Tongue (tissue), 2 donors: ENCODE data around the gene CCDC127. TPM values are rescaled to one million over a fixed set of nuclear protein-coding genes. Genes with fewer than 3 reads are reported as not detected.
"Not testable (repeated sequence)": the region's sequence is repeated elsewhere in the genome, so short reads cannot be mapped to it uniquely, and the experiment has no call there.

Source experiments
- DNase-seq: peaks from one replicate; pipeline ENCODE4 v3.0.0-alpha.2; 2015
- total RNA-seq: library from RNA; depleted of rRNA; stranded (reverse); fragments of >200 nt; gene quantifications from one replicate; pipeline ENCODE4 v1.2.3, GENCODE V29; 2014

CCDC127 gene
- total RNA-seq, 1 donor from 2014 or later = 6.3 TPM

DNA sequence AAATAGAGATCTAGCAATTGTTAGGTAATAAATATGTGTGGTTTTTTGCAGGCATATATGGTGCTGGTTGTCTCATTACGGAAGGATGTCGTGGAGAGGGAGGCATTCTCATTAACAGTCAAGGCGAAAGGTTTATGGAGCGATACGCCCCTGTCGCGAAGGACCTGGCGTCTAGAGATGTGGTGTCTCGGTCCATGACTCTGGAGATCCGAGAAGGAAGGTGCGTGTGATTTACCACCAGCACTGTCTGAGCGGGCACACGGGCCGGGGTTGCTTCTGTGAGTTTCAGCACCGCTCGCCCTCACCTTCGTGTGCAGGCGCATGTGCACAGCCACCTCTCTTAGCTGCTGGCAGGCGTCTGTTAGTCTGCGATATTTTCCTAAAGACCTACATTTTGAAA lies 15.5 kb upstream of the CCDC127 start:
- DNase-seq = not testable (repeated sequence)

DNA sequence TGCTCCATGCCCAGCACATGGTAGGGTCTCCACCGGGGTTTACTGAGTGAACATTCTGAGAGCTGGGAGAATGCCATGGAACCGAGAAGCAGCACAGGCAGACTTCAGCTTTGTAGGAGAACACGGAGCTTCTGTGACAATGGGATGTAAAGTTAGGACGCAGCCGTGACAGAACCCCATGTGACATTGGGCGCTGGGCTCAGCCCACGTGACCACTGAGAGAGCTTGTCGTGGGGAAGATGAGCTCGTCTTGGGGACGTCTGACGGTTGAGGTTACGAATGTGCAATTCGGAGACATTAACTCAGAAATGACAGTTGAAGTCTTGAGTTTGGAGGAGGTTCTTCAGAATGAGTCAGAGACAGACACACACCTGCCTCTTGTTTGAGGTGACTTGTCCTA lies 13.7 kb upstream of the CCDC127 start:
- no peak for DNase-seq

DNA sequence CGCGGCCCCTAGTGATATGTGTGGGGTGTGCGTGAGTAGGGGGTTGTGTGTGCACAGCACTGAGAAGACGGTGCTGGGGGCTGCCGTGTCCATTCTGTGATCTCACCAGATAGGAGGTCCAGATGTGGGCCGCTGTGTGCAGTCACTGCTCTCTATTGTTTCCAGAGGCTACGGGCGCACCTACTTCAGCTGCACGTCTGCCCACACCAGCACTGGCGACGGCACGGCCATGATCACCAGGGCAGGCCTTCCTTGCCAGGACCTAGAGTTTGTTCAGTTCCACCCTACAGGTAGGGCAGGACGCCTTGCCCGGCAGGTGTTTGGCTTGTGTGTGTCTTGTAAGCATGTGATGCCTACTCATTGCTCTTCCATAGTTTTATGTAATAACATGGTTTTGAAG lies 12.8 kb upstream of the CCDC127 start:
- DNase-seq = no peak

DNA sequence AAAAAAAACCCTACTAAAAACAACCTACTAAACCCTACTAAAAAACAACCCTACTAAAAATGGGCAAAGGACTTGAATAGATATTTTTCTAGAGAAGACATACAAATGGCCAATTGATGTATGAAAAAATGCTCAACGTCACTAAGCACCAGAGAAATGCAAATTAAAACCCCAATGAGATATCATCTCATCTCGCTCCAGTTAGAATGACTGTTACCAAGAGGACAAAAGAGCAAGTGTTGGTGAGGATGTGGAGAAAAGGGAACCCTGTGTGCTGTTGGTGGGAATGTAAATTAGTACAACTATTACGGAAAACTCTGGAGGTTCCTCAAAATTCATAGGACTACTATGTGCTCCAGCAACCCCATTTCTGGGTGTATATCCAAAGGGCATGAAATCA lies 10.9 kb upstream of the CCDC127 start:
- no peak for DNase-seq

DNA sequence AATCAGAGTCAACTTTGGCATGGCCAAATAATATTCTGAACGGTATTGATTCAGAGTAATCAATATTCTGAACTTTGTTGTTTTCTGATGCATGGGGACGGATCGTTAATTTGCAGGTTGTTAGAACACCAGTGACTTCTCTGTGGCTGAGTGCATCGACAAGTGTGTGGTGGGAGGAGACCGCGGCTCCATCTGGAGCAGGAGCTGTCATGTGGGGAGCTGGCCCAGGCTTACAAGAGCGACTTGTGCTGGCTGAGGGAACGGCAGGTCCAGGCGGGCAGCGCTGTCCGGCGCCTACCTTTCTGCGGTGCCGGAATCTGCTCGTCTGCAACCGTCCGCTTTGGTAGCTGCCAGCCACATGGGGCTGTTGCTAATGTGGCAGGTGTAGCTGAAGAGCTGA lies 9.4 kb upstream of the CCDC127 start:
- not testable (repeated sequence) for DNase-seq

DNA sequence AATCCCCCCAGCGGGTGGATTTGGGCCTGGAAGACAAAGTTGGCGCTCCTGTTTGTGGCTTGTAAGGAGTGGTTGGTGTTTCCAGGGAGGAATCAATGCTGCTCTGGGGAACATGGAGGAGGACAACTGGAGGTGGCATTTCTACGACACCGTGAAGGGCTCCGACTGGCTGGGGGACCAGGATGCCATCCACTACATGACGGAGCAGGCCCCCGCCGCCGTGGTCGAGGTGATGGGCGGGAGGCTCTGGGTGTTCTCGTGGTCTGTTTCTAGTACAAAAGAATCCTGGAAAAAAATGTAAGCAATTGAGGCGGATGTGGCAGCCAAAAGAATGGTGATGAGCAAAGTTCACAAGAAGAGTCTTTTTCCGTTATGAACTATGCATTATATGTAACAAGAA lies 7.4 kb upstream of the CCDC127 start:
- no peak for DNase-seq

DNA sequence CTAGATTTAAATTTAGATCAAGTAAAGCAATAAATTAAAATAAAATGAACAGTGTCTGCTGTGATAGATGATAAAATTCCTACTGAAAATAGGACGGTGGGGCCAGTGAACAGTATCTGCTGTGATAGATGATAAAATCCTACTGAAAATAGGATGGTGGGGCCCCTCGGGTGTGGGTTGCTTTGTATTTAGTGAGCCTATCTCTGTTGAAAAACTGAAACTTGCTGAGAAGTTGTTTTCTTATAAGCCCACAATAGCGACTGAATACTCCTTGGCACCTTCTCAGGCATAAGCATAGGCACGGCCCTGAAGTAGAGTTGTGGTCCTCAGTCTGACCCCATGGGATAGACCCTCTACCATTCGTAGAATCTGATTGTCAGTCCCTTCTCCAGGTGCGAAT lies 5.8 kb upstream of the CCDC127 start:
- no peak for DNase-seq

DNA sequence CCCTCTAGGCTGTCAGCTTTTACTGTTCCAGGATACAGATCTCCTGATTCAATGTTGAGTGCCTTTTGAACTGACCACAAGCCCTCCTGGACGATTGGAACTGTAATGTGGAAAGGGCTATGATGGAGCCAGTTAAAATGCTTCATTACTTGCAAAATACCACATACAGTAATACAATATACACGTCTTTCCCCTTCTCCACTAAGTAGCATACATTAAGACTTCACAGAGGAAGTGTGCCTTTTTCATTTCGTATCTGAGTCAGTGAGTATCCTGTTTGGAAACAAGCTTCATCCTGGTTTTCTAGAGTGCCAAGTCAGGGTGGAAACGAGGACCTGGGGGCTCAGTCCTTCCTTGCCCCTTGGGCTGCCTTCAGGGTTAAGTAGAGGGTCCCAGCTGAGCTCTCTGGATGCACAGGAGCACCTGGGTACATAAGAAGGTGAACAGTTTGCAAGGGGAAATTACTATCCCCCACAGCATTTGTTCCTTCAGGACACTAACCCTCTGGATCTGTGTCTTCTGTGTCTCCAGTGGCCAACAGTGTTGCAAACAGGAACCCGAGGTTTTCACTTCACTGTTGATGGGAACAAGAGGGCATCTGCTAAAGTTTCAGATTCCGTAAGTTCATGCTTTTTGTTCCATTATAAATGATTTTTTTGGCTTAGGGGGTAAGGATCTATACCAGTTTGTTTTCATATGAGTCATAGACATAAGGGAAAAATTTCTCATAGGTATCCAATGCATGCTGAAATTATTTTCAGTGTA lies 5.2 kb upstream of the CCDC127 start:
- DNase-seq = not testable (repeated sequence)

DNA sequence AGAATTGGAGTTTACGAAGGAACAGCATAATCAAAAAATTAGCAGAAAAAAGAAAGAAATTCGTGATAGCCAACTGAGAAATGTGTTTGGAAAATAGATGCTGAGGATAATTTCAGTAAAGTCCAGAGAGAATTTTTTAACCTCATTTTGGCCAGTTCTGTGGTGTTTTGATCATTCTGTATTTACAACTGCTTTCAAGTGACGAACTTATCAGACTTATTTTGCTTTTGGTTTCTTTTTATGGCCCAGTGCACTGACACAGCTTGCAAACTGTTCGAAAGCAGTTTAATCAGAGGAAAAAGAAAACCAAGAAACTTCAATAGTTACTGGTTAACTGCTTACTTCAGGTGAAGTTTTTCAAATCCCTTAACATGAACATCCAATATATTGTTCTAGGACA lies 2.0 kb upstream of the CCDC127 start:
- no peak for DNase-seq

DNA sequence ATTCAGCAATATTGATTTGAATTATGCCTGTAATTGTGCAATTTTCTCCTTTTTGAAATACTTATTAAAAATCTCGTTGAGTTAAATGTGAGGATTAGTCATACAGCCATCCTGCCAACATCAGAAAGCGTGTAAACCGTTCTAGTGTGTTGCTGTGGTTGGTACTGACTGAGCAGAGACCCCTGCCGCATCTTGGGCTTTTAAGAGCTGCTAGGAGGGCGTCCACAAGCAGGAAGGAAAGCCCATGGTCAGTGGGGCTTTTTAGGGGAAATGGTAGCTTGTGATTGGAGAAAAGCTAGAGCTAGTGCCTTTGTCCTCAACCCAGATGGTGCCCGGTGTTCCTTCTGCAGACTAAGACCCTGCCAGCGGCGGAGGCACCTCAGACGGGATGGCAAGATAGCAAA lies 1.5 kb upstream of the CCDC127 start:
- DNase-seq = peak; percentile 27

DNA sequence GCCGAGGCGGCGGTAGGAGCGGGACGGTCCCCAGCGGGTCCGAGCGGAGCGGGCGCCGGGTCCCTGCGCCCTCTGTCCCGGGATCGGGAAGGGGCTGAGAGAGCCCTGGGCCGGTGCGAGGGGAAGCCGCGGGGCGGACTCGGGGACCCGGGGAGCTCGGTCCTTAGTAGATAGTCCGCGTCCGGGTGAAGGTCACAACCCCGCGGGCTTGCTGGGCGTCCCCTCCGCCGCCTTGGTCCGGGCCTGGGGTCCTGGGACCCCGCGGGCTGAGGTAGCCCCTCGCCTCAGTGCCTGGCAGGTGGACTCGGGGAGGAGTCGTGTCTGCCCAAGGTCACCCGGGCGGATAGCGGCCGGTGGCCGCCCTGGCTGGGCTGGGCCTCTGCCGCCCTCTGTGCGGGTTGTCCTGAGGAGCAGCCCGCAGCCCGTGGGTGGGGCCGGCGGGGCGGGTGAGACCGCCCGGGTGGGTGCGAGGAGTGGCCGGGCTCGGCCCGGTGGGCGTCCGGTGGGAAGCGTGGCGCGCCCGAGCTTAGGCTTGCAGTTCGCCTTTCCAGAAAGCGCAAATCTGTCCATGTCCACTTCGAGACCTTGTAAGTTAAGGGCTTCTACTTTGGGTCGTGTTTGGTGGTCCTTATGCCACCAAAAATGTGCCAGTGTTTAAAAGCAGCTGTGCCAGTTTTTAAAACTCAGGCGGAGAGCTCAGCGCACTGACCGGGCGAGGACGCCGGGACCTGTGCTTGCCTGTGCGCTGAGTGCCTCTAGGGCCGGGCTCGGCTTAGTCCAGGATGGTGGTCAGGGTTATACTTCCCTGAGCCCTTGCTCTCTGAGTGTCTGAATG lies 721 bp upstream of the CCDC127 start:
- DNase-seq = peak; percentile 28

DNA sequence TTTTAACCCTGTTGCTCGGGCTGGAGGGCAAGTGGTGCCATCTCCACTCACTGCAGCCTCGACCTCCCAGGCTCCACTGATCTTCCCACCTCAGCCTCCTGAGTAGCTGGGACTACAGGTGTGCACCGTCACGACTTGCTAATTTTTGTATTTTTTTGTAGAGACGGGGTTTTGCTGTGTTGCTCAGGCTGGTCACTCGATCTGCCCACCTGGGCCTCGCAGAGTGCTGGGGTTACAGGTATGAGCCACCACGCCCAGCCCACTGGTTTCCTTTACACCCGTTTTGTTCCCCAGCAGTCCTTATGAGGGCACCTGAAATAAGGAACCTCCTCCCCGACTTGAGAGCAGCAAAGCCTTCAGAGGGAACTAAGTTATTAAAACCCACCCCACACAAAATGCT lies 1.9 kb downstream of the CCDC127 start:
- DNase-seq = not testable (repeated sequence)

DNA sequence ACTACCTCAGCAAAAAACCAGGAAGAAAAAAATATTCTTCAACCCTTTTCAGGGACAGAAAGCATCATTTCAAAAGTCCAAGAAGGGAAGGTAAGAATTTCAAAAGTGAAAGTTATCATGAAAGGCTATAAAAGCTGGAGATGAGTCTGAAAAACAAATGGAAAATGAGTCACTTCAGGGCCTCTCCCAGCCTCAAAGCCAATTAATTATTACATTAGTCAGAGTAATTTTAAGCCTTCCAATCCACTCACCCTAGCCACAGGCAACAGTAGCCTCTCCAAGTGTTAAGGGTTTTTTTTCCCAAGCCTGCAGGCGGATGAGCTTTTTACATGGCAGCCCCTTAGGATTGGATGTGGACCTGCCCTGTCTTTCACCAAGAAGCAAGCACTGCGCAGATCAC lies 2.7 kb downstream of the CCDC127 start:
- not testable (repeated sequence) for DNase-seq

DNA sequence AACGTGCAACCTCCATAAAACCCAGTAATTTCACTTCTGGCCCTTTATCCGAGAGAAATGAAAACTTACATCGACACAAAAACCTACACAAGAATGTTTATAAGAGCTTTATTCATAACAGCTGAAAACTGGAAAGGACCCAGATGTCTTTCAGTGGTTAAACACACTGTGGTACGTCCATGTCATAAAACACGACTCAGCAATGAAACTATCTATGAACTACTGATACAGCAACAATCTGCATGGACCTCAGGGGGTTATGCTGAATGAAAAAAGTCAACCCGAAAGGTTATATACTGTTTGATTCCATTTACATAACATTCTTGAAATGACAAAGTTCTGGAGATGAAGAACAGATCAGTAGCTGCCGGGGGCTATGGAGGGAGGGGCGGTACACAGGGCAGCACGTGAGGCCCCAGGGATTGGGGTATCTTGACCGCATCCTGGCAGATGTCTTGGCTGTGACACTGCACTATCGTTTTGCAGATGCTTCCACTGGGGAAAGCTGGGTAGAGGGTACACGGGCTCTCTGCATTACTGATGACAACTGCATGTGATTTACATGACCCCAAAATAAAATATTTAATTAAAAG lies 4.1 kb downstream of the CCDC127 start:
- DNase-seq = no peak

DNA sequence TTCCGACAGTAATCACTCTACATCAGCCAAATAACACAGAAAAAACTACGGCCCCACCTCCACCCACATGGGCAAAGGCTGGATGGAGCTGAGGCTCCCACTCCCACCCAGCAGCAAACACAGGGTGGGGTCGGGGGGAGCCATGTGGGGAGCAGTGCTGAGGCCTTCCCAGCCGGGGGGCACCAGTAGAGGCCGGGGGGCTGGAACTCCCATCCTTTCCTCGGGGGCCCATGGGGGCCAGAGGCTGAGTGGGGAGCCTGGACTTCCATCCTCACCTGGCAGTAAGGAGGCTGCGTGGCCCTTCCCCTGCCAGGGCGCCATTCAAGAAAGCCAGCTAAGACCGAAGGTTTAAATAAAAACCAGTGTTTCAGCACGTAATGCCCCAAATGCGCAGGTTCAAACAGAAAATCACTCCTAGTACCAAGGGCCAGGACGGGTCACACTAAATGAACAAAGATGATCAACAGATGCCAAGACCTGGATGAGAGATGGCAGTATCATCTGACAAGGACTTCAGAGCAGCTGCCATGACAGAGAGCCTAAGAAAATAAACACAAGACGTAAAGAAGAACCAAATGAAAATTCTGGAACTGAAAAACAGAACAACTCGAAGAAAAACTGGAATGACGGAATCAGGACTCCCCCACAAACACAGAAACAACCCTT lies 9.4 kb downstream of the CCDC127 start:
- no peak for DNase-seq

DNA sequence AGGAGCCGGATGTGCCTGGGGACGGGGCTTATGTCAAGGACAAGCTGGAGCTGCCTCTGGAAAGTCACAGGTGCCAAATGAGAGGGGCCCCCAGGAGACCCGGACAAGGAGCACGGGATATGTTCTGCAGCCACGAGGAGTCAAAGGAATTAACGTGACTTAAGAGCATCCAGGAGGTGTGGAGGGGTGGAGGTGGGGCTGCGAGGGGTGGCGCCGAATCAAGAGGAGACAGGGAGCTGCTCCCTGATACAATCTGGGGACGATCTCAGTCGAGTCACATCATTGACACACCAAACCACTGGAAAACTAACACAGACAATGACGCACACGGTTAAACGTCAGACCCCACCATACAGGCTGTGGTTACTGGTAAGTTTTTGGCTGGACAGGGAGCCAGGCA lies 10.4 kb downstream of the CCDC127 start:
- DNase-seq = no peak

DNA sequence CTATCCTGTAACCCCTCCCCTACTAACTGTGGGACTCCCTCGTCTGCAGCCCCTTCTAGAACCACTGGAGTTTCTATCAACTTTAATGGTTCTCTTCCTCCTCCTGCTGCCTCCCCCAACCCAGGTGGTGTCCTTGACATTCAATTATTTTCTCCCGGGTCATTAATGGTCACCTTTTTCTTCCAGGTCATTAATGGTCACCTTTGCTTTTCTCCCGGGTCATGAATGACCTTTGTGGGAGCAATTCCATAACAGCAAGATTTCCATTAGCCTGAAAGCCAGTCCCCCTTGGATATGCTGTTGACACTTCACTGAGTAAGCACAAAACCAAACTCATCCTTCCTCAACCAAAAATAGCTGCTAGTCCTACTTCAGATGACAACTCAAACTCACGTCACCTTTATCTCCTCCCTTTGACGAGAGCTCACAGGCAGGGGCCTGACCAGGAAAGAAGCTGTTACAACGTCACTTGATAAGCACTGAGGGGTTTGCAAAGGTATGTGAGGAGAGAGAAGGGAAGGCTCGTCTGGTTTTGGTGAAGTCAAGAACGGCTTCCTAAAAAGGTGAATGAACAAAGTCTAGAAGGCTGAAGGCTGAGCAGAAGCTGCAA lies 10.9 kb downstream of the CCDC127 start:
- no peak for DNase-seq

DNA sequence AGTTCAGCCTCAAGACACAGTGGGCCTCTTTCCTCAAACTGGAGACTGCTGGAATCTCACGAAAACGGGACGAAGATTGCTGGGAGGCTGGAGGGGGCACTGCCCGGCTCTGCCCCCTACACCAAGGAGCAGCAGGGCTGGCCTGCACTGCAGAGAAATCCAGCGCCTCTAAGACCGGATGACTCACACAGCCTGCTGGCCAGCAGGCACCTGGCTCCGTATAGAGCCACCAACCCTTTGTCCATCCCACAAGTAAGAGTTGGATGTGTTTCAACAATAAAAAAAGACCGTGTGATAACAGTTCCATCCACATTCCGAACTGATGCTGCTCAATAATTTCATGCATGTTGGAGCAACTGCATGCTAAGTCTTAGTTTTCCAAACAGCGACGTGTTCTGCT lies 11.5 kb downstream of the CCDC127 start:
- no peak for DNase-seq

DNA sequence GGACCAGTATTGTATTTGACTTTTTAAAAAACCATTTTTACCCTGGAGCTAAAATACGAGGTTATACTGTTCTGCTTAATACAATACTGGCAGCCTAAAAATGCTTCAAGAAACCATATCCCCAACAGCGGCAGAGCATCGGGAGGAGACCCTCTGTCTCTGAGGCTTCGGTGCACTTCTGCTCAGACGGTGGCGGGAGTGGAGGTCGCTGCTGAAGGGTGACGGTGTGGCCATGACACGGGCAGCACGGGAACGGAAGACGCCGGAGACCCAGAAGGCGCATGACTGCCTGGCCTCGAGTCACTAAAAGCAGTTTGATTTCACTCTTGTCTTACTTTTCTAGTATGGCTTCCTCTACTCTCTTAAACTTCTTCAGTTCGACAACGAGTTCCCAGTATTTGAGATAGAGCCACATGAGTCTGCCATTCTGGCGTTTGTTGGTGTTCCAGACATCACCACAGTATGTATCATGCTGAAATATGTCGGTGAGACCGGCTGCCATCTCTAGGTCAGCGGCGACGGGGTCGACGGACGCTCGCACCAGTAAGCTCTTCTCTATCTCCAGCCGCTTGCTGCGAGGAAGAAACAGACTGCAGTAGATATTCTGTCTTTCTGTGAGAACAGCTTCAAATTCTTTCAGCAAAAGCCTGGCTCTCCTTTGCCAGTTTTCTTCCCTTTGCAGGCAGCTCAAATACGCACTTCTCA lies 12.8 kb downstream of the CCDC127 start:
- no peak for DNase-seq

DNA sequence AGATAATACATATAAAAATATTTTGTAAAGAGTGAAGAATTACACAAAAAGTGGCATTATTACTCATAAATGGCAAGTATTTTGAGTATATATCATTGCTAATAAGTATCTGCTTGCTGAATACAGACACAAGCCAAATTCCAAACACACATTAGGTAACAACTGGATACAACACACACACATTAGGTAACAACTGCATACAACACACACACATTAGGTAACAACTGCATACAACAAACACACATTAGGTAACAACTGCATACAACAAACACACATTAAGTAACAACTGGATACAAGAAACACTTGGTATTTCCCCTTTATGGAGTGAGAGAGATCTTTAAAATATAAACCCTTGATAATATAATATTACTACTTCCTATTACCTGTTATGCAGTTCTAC lies 13.5 kb downstream of the CCDC127 start:
- no peak for DNase-seq

DNA sequence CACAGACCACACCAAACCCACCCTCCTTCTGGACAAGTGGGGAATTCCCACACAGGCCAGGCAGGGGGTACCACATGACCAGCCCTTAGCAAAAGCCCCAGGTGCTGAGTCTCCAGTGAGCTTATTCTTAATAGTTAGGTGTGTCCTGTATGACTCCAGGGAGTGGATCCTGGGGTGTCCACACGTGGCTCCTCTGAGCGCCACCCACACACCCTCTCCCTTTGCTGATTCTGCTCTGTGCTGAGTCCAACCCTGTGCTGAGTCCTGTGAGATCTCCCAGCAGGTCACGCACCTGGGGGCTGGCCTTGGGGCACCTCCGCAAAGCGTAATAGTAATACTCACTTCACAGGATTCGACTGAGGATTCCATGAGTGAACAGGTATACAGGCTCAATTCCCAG lies 14.0 kb downstream of the CCDC127 start:
- no peak for DNase-seq
